Occipital lobe (tissue), 2 donors: ENCODE data around the gene METTL26. TPM values are rescaled to one million over a fixed set of nuclear protein-coding genes. Genes with fewer than 3 reads are reported as not detected.
"Not testable (repeated sequence)": the region's sequence is repeated elsewhere in the genome, so short reads cannot be mapped to it uniquely, and the experiment has no call there.

Experiments used
- DNase-seq: peaks from one replicate; lab custom pipeline; 2025; lab: John Stamatoyannopoulos, UW
- total RNA-seq: library from RNA; depleted of rRNA; stranded (reverse); fragments of >200 nt; gene quantifications from one replicate; pipeline ENCODE4 v1.2.3, GENCODE V29; 2014

The METTL26 gene
- total RNA-seq, 1 donor from 2014 or later: 25.3 TPM

GRCh38 chr16:625117-625976 is 10.8 kb downstream of the METTL26 start:
- no peak for DNase-seq

GRCh38 chr16:624526-625070 is 11.5 kb downstream of the METTL26 start:
- no peak for DNase-seq

- DNase-seq: no peak
Measured at GRCh38 chr16:622920-623280, 13.2 kb downstream of the METTL26 start.

- DNase-seq: no peak
Measured at GRCh38 chr16:621526-622105, 14.5 kb downstream of the METTL26 start.

- no peak for DNase-seq
Measured at GRCh38 chr16:620700-621525, 15.2 kb downstream of the METTL26 start.

- DNase-seq: no peak
Measured at GRCh38 chr16:619476-620100, 16.5 kb downstream of the METTL26 start.

GRCh38 chr16:617855-618254 is 18.2 kb downstream of the METTL26 start:
- DNase-seq: no peak

- DNase-seq: no peak
Measured at GRCh38 chr16:616733-617586, 19.1 kb downstream of the METTL26 start.

- no peak for DNase-seq
Measured at GRCh38 chr16:615122-615521, 21.0 kb downstream of the METTL26 start.

GRCh38 chr16:610513-611381 is 25.4 kb downstream of the METTL26 start:
- DNase-seq: no peak

GRCh38 chr16:609984-610383 is 26.1 kb downstream of the METTL26 start:
- DNase-seq: no peak

GRCh38 chr16:609316-609715 is 26.8 kb downstream of the METTL26 start:
- no peak for DNase-seq

GRCh38 chr16:608019-608418 is 28.1 kb downstream of the METTL26 start:
- DNase-seq: no peak

- DNase-seq: no peak
Measured at GRCh38 chr16:606656-607307, 29.3 kb downstream of the METTL26 start.

- DNase-seq: no peak
Measured at GRCh38 chr16:603933-604332, 32.2 kb downstream of the METTL26 start.

GRCh38 chr16:600781-601180 is 35.3 kb downstream of the METTL26 start:
- no peak for DNase-seq

GRCh38 chr16:598823-599739 is 37.0 kb downstream of the METTL26 start:
- no peak for DNase-seq

GRCh38 chr16:597655-598054 is 38.5 kb downstream of the METTL26 start:
- DNase-seq: not testable (repeated sequence)
